Thyroid gland (tissue), 4 donors: Measurements from ENCODE around the gene COL5A2. TPM values are rescaled to one million over a fixed set of nuclear protein-coding genes. Genes with fewer than 3 reads are reported as not detected.

Source experiments
- DNase-seq, 2 donors: peaks; one replicate each; pipeline ENCODE4 v3.0.0-alpha.2; 2019
- H3K27ac ChIP-seq, 3 donors: fragments of 200-600 bp; sonication (generic); 1 replicate in 2 of 3; 2 replicates in 1 of 3; pipeline ENCODE4 v1.5.1; 2016 to 2019; ENCODE audit warnings: mild to moderate bottlenecking in 1 of 3, moderate library complexity in 1 of 3
- H3K27me3 ChIP-seq: fragments of 200-600 bp; sonication (generic); one replicate; pipeline ENCODE4 v1.5.1; 2019
- H3K36me3 ChIP-seq, 2 donors: fragments of 200-600 bp; sonication (generic); one replicate each; pipeline ENCODE4 v1.5.1; 2016 to 2019
- H3K4me1 ChIP-seq, 2 donors: fragments of 200-600 bp; sonication (generic); one replicate each; pipeline ENCODE4 v1.5.1; 2017 to 2019
- H3K4me3 ChIP-seq, 3 donors: fragments of 200-600 bp; sonication (generic); replicated peaks in 1 of 3; 1 replicate in 2 of 3; 2 replicates in 1 of 3; pipeline ENCODE4 v1.5.1; 2016; ENCODE audit warnings: mild to moderate bottlenecking in 1 of 3
- H3K9me3 ChIP-seq: fragments of 200-600 bp; sonication (generic); one replicate; pipeline ENCODE4 v1.5.1; 2017
- POLR2A ChIP-seq, 2 donors: fragments of 450-650 bp; IDR thresholded peaks; one replicate each; pipeline ENCODE4 v1.6.1; 2017; ENCODE audit warnings: antibody characterized with exemption in 2 of 2, mild to moderate bottlenecking in 2 of 2, moderate library complexity in 1 of 2
- WGBS, 2 donors: methylation state at CpG; one replicate each; pipeline ENCODE4 v1.1.5; 2017; 5-methylcytosine and 5-hydroxymethylcytosine counted together
- intact Hi-C: fragments of 100-400 bp; cut with DNase I; formaldehyde crosslinking; loops from one replicate; pipeline ENCODE4 v1.15.1; 2023
- total RNA-seq, 4 donors: library from RNA; depleted of rRNA; stranded (reverse); fragments of >200 nt; gene quantifications; one replicate each; pipeline ENCODE4 v1.2.3, GENCODE V29; 2016
- TF ChIP-seq, protein P1 (sequence below), 6 experiments: fragments of 200-600 bp in 3 of 6; fragments of 450-650 bp in 3 of 6; sonication (generic) in 3 of 6; IDR thresholded peaks; one replicate each; pipeline ENCODE4 v1.5.1; 2016 to 2019; ENCODE audit warnings: antibody characterized with exemption in 6 of 6, mild to moderate bottlenecking in 2 of 6, inconsistent platforms in 1 of 6, moderate library complexity in 1 of 6

The COL5A2 gene
- total RNA-seq, 4 donors from 2014 or later: 10.9 to 22.5 (median 17.5) TPM

DNA sequence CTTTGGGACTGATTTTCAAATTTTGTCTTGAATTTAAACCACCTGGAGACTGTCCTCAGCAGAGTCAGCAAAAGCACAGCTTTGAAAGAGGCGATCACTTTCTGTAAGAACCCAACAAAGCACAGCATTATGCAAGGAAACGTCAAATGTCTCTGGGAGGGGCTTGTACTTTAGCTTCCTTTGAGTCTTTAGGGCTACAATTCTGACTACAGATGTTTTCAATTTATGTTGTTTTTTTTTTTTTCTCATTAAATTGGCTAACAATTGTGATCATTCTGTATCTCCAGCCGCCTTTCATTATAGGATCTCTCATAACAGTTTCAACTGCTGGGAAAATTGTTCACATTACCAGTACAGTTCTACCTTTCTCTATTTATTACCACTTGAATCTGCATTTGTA lies 157.1 kb downstream of the COL5A2 start:
- Histone ChIP-seq H3K27ac (no peak overlapping the region), H3K9me3 (no peaks in the 10 kb centered on the region), H3K27me3 (no peaks in the 10 kb centered on the region), H3K36me3 (no peaks in the 10 kb centered on the region), H3K4me1 (no peaks in the 10 kb centered on the region), H3K4me3 (no peak overlapping the region)
- intact Hi-C loops: no loop called here
- no peak for DNase-seq
- TF ChIP-seq POLR2A (IDR thresholded peaks at IDR 0.05): no peak
- TF ChIP-seq, protein P1, sequence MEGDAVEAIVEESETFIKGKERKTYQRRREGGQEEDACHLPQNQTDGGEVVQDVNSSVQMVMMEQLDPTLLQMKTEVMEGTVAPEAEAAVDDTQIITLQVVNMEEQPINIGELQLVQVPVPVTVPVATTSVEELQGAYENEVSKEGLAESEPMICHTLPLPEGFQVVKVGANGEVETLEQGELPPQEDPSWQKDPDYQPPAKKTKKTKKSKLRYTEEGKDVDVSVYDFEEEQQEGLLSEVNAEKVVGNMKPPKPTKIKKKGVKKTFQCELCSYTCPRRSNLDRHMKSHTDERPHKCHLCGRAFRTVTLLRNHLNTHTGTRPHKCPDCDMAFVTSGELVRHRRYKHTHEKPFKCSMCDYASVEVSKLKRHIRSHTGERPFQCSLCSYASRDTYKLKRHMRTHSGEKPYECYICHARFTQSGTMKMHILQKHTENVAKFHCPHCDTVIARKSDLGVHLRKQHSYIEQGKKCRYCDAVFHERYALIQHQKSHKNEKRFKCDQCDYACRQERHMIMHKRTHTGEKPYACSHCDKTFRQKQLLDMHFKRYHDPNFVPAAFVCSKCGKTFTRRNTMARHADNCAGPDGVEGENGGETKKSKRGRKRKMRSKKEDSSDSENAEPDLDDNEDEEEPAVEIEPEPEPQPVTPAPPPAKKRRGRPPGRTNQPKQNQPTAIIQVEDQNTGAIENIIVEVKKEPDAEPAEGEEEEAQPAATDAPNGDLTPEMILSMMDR (IDR thresholded peaks at IDR 0.05): no peak
- WGBS, 2 donors: 68 to 73% methylated on average over 3 of the region's 3 CpGs

DNA sequence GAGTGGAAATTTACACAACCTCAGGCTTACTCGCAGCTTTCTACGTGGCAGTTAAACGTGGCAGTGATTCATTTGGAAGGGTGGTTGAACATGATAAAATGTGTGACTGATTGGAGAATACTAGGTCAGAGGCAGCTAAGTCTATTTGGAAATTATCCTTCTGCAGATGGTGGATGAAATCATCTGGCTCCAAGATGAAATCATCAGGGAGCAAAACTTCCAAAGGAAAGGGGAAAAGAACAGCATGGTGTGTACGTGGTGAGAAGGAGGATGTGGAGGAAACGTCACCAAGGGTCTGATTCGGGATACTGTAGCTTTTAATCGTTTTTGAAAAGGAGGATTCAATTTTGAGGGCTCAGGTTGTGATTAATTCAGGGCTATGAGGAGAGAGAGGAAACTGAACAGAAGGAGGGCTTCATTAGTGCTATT lies 157.5 kb downstream of the COL5A2 start:
- H3K36me3 ChIP-seq: no peaks in the 10 kb centered on the region
- no peak for TF ChIP-seq POLR2A (IDR thresholded peaks at IDR 0.05)
- TF ChIP-seq, protein P1 (IDR thresholded peaks at IDR 0.05): no peak
- 70 to 72% methylated on average over 7 of the region's 7 CpGs for whole genome bisulfite sequencing, 2 donors
- H3K4me1 ChIP-seq: no peaks in the 10 kb centered on the region
- H3K4me3 ChIP-seq: no peak overlapping the region
- no peaks in the 10 kb centered on the region for H3K9me3 ChIP-seq
- DNase-seq: no peak
- H3K27ac ChIP-seq: no peak overlapping the region
- intact Hi-C loops: no loop called here
- H3K27me3 ChIP-seq: no peaks in the 10 kb centered on the region

DNA sequence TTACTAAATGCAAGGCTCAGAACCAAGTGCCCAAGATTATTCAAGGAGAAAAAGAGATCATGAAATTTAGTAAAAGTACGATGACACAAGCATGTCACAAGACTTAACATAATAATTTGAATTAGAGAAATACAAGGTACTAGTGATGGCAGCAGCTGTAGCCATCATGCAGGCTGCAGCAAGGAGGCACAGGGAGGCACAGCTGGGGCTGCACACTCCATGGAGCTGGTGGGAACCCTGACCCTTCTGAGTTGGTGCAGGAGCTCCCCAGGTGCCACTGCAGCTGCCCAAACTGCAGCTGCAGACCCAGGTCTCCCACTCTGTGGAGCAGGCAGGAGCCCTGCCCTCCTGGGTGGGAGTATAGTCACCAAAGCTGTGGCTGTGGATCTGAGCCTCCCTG lies 159.4 kb downstream of the COL5A2 start:
- no peaks in the 10 kb centered on the region for H3K4me1 ChIP-seq
- no peaks in the 10 kb centered on the region for H3K36me3 ChIP-seq
- TF ChIP-seq, protein P1 (IDR thresholded peaks at IDR 0.05): no peak
- no peak for TF ChIP-seq POLR2A (IDR thresholded peaks at IDR 0.05)
- DNase-seq: no peak
- H3K27ac ChIP-seq: no peak overlapping the region
- WGBS, 2 donors: 86 to 88% methylated on average over 1 of the region's 1 CpG
- H3K4me3 ChIP-seq: no peak overlapping the region
- intact Hi-C loops: no loop called here
- H3K27me3 ChIP-seq: no peaks in the 10 kb centered on the region
- H3K9me3 ChIP-seq: no peaks in the 10 kb centered on the region

DNA sequence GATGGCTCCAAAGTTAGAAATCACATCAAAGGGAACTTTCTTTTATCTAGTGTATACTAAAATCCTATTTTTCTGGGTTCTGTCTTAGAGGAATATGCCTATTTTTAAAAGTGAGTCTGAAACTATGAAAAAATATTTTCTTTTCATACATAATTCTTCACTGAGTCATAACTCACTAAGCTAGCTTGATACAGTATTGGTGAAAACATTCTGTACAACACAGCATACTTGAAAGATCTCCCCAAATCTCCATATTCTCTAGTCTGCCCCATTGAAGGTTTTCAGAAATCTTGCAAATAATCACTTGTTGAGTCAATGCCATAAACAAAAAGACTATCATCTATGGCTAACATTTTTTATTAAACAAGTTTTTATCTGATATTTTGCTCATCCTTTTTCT lies 160.9 kb downstream of the COL5A2 start:
- no peaks in the 10 kb centered on the region for H3K27me3 ChIP-seq
- no peak overlapping the region for H3K27ac ChIP-seq
- H3K4me3 ChIP-seq: no peak overlapping the region
- DNase-seq: no peak
- no peaks in the 10 kb centered on the region for H3K36me3 ChIP-seq
- H3K9me3 ChIP-seq: no peaks in the 10 kb centered on the region
- intact Hi-C loops: no loop called here
- TF ChIP-seq POLR2A (IDR thresholded peaks at IDR 0.05): no peak
- TF ChIP-seq, protein P1 (IDR thresholded peaks at IDR 0.05): no peak
- H3K4me1 ChIP-seq: no peaks in the 10 kb centered on the region

DNA sequence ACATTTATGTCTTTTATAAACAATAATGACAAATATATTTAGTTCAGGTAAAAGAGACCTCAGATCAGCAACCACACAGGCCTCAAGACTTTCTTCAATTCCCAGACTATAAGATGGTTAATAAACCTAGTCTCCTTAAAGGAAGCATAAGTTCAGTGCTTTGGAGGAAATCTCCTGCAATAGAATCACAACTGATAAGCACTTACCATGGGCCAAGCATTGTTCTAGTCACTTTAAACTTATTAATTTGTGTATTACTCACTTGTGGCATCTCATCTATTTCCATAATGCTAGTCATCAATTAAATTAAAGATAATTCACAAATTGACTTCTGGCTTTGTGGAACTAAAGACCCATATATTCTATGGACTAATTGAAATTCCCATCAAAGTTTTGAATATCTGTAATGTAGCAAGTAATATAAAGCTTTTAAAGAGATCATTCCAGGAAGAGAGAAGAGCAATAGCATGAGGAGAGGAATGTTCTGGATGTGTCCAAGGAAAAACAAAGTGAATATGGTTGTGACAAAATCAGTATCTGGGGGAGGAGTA lies 163.2 kb downstream of the COL5A2 start:
- Histone ChIP-seq H3K4me1 (no peaks in the 10 kb centered on the region), H3K36me3 (no peaks in the 10 kb centered on the region), H3K27me3 (no peaks in the 10 kb centered on the region), H3K9me3 (no peaks in the 10 kb centered on the region), H3K27ac (no peak overlapping the region), H3K4me3 (no peak overlapping the region)
- no peak for TF ChIP-seq POLR2A (IDR thresholded peaks at IDR 0.05)
- TF ChIP-seq, protein P1 (IDR thresholded peaks at IDR 0.05): no peak
- intact Hi-C loops: no loop called here
- DNase-seq: no peak
